ENCODE results near the gene TP53BP1.

- no peak for TF ChIP-seq EZH2 (IDR thresholded peaks at IDR 0.05)
- TF ChIP-seq POLR2A (IDR thresholded peaks at IDR 0.05; ENCODE audit: borderline replicate concordance, extremely low read depth, insufficient read depth, insufficient read length): no peak
- no peak for TF ChIP-seq CTCF (IDR thresholded peaks at IDR 0.05 in 2 of 3, conservative IDR thresholded peaks at IDR 0.05 in 1 of 3; ENCODE audit: borderline replicate concordance in 1 of 3, insufficient read depth in 1 of 3, low read depth in 2 of 3, low read length in 2 of 3)
- no peak for TF ChIP-seq SRF (IDR thresholded peaks at IDR 0.05; ENCODE audit: low read depth)
- no peak for TF ChIP-seq POLR2AphosphoS5 (IDR thresholded peaks at IDR 0.05; ENCODE audit: low read depth, low read length)
Observed at GRCh38 chr15:43523646-43524045, 30.7 kb upstream of the TP53BP1 start.

Measured in HCT116 (cell line).